M059J (cell line): ENCODE measurements around the gene PTPRN2. TPM values are rescaled to one million over a fixed set of nuclear protein-coding genes. Genes with fewer than 3 reads are reported as not detected.
"Not testable (repeated sequence)": the region's sequence is repeated elsewhere in the genome, so short reads cannot be mapped to it uniquely, and the experiment has no call there.

Experiments used
- DNase-seq: peaks from one replicate; pipeline ENCODE4 v3.0.0-alpha.2; 2012; ENCODE audit warnings: low read depth
- total RNA-seq: library from RNA; depleted of rRNA; stranded (reverse); fragments of >200 nt; shearing (Covaris generic); gene quantifications from 2 replicates; pipeline ENCODE4 v1.2.3, GENCODE V29; 2014

PTPRN2 gene
- total RNA-seq, 1 experiment from 2014 or later, result 2.3 TPM

DNA sequence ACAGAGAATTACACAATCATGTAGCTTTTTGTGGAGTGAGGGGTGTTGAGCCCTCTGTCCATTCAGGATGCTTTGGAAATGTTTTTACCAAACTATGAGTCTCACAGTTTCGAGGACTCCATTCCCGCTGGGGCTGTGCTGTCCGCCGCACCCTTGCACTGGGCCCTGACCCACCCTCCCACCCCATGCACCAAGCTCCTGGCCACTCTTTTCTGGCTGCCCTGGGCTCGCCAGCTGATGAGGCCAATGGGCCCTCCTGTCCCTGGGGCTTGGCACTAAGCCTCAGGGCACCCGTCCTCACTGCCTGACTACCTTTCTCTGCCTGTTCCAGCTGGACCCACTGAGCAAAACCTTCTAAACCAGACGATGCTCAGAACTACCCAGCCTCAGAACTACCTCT, 332.1 kb downstream of the PTPRN2 start:
- no peak for DNase-seq

DNA sequence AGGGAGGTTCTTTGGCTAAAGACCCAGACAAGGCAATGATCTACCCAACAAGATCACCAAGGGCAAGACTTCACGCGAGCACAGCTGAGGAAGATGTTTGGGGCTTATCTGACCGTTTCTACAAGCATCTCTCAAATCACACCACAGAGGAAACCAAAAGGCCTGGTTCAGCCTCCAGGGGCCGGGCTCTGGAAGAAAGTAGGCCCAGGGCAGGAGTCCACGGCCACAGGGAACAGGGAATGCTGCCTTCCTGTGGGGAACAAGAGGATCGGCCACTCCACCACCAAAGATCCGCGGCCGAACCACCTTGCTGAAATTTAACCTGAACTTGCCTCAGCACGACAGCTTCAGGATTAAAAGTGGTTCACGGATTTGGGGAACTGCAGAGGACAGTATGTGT, 332.5 kb downstream of the PTPRN2 start:
- no peak for DNase-seq

DNA sequence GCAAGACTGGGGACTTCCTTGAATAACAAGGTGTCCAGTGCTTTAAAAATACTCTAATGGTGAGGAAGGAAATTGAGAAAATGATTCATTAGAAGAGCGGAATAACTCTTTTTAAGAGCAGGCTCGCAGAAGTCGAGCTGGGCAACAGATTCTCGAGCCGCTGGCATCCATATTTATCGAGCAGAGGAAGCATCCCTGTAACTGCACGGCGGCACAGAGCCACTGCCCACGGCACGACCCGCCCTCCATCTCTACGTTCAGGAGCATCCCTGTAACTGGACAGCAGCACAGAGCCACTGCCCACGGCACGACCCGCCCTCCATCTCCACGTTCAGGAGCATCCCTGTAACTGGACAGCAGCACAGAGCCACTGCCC, 334.0 kb downstream of the PTPRN2 start:
- not testable (repeated sequence) for DNase-seq

DNA sequence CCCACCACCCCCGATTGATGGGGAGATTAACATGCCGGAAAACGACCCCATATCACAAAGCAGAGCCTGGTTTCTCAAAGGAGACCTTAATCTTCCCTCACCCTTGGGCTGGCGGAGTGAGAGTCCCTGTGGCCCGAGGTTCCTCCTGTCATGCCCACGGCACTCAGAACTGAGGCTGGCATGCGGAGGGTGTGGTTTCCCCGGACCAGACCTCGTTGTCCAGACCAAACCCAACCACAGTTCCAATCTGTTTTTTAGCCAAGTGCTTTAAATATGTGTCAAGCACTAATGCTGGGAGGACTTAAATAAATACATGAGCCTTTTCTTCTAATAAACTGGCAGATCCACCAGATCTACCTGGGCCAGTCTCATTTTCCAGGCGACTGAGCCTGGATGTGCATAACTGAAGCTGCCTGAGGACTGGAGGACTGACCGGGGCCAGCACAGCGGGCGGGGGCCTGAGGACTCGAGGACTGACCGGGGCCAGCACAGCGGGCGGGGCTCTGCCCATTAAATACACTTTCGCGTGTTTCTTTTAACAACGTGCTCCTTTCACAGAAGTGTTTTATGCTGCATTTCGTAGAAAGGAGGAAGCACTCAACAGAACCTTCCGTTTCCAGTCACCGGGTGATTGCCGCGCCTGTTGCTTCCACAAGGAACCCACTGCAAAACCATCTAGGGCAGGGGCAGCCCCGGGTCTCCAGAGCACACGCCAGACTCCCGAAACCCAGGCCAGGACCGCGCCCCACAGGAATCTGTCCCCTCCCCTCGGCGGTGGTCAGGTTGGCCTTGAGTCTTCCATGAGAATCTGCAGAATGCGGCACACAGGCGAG, 334.6 kb downstream of the PTPRN2 start:
- DNase-seq, result no peak

DNA sequence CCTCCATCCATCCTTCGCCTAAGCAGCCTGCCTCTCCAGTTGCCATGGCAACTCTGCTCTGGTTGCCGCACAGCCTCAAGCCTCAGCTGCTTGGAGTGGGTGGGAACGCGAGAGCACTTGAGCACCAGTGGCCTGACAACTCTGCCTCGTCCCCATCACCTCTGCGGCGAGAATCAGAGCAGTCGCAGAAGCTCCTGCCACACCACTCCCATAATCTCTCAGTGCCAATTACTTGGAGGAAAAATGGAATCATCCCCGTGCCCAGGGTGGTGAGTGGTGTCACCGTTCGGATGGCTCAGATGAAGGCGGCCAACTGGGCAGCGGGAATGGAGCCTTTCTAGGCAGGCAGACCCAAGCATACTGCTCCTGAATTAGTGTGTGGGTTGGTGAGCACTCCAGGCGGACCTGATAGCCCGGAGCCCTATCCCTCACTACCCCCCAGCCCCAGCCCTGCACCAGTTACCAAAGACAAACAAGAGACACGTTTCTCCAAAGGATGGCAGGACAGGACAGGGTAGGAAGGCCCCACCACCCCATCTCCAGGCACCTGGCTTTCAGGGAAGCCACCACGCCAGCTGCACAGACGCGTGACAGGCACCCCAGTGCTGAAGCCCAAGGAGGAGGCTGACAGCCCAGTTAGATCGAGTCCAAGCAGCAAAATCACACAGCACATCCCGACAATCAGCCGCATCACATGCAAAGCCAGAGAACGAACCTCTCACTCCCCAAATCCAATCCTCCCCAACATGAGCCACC, 335.4 kb downstream of the PTPRN2 start:
- no peak for DNase-seq

DNA sequence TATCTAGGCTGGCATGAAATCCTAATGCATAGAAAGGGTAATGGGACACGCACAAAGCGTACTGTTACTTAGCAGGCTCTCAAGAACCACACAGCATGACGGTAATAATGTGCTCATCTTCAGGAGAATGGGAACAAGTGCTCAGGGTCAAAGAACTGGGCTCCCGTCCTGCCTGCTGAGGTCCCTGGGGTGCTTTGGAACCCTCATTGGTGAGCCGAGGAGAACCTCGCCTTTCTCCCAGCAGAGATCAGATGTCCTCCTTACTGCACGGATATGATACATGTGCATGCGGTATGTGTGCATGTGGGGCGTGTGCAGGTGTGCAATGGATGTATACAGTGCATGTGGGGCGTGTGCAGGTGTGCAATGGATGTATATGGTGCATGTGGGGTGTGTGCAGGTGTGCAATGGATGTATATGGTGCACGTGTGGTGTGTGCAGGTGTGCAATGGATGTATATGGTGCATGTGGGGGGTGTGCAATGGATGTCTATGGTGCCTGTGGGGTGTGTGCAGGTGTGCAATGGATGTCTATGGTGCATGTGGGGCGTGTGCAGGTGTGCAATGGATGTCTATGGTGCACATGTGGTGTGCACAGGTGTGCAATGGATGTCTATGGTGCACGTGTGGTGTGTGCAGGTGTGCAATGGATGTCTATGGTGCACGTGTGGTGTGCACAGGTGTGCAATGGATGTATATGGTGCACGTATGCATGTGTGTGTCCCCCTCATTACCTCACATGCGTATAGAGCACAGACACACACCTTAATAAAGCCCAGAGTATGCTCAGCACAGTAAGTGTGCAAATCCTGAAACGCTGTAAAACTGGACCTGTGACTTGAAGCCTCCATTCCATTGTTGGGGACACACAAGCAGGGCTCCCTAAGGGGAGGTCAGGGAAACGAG, 336.3 kb downstream of the PTPRN2 start:
- DNase-seq, result no peak

DNA sequence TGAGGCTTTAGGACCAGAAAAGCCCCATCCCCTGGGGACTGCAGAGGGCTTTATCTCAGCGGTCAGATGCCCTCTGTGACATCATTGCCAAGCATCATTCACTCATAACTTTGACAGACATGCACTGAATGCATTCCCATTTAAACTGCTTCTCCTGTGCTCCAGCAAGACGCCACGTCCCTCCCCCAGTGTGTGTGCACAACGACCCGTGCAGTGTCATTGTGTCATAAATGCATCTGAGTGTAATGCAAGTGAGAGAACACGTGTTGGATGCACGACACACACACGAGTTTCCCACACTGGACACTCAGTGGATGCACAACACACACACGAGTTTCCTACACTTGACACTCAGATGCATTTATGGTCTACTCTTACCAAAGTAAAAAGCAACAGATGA, 337.9 kb downstream of the PTPRN2 start:
- DNase-seq, result no peak

DNA sequence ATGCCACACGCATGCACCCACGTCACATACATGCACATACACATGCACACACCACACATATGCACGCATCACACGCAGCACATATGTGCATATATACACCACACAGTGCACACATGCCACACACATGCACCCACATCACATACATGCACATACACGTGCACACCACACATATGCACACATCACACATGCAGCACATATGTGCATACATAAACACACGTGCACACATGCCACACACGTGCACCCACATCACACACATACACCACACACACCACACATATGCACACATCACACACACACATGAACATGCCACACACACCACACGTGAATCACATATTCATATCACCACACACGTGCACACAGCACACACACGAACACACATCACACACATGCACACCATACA, 338.8 kb downstream of the PTPRN2 start:
- no peak for DNase-seq

DNA sequence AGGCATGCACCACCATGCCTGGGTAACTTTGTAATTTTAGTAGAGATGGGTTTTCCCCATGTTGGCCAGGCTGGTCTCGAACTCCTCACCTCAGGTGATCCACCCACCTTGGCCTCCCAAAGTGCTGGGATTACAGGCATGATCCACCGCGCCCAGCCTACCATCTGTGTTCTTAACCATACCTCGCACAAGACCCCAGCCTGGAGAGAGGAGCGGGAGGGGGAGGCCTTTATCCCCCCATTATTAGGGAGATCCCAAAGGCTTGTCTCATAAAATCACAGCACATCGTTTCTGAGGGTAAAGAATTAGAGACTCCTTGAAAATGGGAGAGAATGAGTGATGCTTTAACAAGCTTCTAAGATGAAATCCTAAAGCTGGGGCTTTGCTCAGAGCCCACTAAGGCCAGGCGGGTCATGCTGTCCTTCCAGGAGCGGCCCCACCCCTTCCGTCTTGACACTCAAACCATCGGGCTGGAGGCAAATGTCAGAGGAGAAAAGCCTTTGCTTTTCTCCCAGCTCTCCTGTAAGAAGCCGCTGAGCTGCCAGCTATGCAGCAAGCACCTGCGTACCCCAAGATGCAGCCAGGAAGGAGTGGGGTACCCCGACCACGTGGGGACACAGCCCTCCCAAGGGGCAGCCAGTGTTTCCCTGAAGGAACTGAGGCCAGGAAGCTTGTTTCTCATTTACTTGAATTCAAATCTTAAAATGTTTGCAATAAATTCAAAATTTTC, 339.7 kb downstream of the PTPRN2 start:
- DNase-seq, result no peak

DNA sequence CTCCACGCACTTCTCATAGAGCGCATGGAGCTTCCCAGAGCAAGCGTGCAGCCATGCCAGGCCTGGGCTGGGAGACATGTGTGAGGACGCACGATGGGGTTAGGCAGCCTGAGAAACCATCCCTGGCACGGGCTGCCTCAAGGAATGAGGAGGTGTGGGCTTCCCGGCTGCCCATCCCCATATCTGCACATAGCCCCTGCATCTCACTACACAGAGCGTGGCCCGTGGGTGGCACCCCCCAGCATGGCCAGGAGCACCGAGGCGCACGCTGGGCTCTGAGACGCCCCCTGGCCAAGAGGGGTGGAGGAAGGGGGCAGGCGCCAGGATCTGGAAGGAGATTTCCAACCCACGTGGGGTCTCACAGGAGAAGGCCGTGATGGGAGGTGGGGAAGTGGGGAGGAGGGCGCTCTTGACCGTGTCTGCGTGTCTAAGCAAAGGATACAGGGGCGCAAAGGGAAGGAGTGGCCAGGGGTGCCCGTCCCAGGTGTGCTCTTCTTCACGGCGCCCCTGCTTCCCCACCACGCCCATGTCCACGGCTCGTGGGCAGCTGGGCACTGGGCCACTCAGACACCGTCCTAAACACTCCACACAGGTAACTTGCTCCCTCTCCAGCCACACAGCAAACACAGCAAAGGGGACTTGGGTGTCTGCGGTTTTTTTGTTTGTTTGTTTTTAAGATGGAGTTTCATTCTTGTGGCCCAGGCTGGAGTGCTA, 340.5 kb downstream of the PTPRN2 start:
- no peak for DNase-seq

DNA sequence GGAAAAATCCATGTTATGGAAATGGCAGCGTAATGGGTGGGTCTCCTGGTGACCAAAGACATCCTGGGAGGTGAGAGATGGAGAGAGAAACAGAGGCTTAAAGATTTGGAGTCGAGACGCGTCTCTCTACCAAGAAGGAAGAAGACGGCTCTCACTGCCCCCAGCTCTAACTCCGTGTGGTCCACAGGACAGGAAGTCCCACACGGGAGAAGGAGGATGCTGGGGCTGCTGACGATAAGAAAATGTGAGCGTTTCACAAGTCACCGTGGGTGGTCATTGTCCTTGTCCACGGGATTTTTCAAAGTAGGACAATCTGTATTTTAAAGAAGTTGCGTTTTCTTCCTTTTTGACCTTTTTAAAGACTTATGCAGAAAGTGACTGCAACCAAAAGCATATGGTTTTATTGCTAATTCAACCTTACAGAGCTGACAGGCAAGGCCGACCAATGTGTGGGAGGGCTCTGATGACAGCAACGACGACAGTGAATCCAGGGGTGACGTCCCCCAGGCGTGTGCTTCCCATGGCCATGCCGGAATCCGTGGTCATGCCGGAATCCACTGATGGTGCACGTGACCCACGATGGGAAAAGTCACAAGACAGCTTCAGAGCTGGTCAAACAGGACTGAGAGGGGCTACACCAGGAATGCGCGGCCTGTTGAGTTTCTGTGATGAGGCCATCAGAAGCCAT, 341.2 kb downstream of the PTPRN2 start:
- no peak for DNase-seq

DNA sequence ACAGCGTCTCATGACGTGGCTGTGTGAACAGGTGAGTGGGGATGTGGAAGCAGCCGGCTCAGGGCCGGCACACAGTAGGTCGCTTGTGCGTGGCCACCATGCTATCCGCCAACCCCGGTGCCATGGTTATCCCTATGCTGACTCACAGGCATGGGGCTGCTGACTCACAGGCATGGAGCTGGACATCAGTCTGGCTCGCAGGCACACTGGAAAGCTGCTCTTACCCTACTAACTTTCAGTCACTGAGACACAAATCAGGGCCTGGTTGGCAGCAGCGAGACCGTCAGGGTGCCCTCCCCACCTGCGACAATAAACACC, 341.9 kb downstream of the PTPRN2 start:
- DNase-seq, result no peak

DNA sequence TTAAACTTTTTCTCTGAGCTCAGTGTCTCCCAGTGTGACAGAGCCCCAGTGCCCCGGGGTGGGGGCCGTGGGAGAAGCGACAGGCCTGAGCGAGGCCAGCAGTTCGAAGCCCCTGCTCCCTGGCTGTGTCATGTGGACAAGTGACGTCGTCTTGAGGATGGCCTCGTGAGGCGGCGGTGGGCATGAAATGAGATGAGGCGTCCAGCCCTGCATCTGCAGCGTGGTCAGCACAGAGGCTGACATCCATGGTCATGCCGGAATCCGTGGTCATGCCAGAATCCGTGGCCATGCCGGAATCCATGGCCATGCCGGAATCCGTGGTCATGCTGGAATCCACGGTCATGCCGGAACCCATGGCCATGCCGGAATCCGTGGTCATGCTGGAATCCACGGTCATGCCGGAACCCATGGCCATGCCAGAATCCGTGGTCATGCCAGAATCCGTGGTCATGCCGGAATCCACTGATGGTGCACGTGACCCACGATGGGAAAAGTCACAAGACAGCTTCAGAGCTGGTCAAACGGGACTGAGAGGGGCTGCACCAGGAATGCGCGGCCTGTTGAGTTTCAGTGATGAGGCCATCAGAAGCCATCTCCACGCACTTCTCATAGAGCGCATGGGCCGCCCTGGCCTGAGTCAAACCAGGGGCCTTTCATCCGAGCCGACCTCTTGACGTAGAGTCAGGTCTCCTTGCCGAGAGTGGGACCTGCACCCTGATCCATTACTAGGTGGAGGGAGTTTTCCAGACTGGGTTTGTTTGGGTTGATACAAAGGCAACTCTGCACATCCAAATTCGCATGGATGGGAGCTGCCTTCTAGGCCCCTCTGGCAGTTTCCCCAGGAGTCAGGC, 342.5 kb downstream of the PTPRN2 start:
- no peak for DNase-seq

DNA sequence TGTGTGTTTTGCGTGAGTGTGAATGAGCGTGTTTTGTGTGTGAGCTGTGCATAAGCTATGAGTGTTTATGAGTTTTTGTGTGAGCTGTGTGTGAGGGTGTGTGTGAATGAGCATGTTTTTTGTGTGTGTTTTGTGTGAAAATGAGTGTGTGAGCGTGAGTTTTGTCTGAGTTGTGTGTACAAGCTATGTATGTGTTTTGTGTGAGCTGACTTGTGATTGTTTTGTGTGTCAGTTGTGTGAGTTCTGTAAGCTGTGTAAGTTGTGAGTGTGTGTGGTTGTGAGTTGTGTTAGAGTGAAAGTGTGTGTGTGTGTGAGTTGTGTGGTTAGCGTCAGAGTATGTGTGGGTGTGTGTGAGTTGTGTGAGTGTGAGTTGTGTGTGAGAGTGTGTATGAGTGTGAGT, 343.2 kb downstream of the PTPRN2 start:
- no peak for DNase-seq

DNA sequence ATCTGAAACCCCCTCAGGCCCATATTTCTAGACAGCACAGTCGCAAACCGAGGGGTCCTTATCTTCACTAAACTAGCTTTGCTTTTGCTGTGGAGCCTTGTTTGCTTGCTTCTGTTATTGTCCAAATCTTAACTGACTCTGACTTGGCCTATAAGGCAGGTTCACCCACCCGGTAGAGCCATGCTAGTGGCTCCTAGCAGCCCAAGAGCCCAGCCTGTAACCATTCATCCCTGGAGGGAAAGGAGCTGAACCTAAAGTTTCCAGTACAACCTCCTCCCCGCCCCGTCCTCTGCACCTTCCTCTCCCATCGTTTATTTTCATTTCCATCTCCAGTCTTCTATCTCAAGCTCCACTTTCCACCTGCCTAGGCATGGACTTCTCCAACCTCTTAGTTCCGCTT, 345.7 kb downstream of the PTPRN2 start:
- DNase-seq, result no peak

DNA sequence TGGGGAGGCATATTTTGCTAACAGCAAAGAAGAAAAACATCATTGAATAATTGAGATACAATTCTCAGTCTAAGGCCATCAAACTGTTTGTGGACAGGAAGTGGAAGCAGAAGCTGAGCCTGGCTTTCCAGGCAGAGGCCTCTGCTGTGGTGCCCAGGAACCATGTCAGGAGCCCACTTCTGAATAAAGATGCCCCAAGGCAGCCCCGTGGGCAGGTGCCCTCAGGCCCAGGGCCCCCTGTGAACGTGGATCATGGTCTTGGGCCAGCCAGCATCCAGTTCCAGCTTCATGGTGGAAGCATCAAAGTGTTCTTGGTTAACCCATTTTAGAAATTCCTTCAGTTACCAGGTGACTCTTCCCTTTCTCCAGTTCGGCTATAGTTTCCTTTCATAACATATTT, 346.8 kb downstream of the PTPRN2 start:
- no peak for DNase-seq

DNA sequence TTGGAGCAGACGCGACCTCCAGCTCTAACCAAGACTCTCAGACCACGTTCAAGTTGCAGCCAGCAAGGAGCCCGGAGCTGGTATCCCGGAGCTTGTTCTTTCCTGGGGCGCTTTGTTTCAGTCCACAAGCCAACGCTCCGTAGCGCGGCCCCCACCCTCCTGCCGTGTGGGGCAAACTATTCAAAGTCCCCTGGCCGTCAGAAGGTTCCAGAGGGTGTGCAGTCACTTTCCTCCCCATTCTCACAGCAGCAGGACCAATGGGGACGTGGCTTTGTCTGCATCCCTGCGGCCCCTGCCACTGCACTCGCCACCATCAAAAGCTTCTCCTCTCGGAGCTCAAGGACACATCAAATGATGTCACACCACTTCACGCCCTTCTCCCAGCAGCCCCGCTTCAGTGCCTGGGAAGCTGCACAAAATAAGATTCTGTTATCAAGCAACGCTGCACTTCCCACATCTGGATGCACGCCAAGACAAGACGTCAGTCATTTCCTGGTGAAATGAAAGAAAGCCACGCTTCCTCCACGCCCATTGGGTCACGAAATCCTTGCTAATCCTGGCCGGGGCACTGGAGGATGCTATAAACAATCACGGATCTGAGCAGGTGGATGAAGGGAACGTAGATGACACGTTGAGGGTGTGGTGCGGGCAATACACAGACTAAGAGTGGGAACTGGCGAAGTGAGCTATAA, 348.2 kb downstream of the PTPRN2 start:
- DNase-seq, result no peak

DNA sequence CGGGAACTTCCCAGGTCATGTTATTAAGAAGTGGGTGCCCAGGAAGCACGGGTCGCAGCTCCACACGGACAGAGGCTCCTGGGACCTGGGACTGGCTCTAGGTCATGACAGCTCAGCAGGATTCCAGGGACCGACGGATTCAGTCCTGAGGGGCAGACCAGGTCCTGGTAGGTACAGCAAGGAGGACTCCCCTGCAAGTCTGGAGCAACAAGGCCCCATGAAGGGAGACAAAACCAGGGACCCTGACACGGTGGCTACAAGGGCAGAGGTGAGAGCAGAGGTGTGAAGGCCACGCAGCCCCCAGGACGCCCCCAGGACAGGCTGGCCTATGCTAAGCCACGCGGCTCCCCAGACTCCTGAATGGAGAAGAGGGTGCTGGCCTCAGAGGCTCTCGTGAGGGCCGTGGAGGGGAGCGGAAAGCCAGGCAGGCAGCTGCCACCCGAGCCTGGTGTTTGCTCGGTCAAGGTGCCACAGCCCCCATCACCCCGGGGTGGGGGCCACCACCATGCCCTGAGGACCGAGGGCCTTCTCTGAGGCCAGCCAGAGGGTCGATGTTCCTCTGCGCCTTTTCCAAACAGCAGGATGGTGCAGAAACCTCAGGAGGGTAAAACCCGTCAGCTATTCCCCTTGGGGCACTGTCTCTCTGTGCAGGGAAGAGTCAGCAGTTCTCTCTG, 348.9 kb downstream of the PTPRN2 start:
- DNase-seq, result no peak
